ENCODE measurements around the gene MYL4. TPM values are rescaled to one million over a fixed set of nuclear protein-coding genes. Genes with fewer than 3 reads are reported as not detected.
"Not testable (repeated sequence)": the region's sequence is repeated elsewhere in the genome, so short reads cannot be mapped to it uniquely, and the experiment has no call there.

MYL4 gene
- total RNA-seq, 1 donor from 2014 or later, result 4.1 TPM

DNA sequence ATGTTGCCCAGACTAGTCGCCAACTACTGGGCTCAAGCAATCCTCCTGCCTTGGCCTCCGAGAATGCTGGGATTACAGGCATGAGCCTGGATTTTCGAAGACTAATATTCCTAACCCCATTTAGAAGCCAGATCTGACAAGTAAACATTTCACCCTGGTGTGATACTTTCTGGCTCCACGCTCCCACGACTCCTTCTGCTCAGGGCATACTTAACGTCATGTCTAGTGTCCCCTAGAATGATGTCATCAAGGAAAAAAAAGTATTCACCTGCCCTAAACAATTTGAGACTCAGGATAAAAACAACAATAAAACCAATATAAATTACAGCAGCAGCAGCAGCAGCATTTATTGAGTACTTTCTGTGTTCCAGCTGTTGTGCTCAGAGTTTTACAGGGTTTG, 57.6 kb downstream of the MYL4 start:
- FAIRE-seq, result no peak

GRCh38 chr17:47267354-47267828, 58.2 kb downstream of the MYL4 start:
- no peak for FAIRE-seq
- DNase-seq (ENCODE audit: low spot score in 2 of 2), result no peak

More for the DNA sequence above, 57.6 kb downstream of the MYL4 start:
- DNase-seq (ENCODE audit: low spot score in 2 of 2), result no peak

DNA sequence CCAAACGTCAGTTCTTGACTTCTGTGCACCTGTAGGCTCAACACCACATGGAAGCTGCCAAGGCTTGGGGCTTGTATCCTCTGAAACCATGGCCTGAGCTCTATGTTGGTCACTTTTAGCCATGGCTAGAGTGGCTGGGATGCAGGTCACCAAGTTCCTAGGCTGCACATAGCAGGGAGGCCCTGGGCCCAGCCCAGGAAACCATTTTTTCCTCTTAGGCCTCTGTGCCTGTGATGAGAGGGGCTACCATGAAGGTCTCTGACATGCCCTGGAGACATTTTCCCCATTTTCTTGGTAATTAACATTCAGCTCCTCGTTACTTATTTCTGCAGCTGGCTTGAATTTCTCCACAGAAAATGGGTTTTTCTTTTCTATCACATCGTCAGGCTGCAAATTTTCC, 59.8 kb downstream of the MYL4 start:
- not testable (repeated sequence) for FAIRE-seq

GRCh38 chr17:47269561-47270280, 60.6 kb downstream of the MYL4 start:
- DNase-seq (ENCODE audit: low spot score in 2 of 2); FAIRE-seq: not testable (repeated sequence)

More for the DNA sequence above, 59.8 kb downstream of the MYL4 start:
- DNase-seq (ENCODE audit: low spot score in 2 of 2), result not testable (repeated sequence)

DNA sequence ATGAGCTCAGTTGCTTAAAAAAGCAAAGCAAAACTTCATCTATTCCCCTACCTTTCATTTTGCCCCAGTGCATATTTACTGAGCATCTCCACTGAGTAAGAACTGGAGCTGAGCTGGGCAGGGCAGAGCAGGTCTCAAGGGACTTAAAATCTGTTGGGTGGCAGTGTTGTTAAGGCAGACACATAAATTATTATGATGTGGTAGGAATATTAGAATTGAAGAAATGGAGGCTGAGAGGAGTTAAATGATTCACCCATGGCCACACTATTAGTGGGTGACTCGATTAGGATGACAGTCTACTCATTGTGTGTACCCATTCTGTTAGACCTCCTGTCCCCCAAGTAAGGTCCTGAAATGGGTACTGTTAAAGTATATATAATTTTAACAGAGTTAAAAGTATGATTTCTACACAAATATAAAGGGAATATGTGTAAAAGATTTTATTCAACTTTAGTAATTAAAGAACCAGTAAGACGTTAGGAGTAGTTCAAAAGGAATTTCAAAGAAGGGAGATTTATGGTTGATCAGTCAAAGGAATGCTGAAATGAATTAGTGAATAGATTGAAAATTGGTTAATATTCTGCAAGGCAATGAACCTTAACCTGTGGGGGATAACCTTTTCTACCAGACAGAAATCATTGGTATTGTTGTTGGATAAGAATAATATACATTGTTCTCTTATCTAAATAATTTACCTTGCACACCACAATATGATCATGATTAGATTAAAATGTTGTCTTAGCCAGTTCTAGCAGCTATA, 62.0 kb downstream of the MYL4 start:
- no peak for DNase-seq (ENCODE audit: low spot score in 2 of 2)
- FAIRE-seq, result no peak

GRCh38 chr17:47272491-47272890, 63.3 kb downstream of the MYL4 start:
- DNase-seq (ENCODE audit: low spot score in 2 of 2), result no peak
- FAIRE-seq, result no peak

DNA sequence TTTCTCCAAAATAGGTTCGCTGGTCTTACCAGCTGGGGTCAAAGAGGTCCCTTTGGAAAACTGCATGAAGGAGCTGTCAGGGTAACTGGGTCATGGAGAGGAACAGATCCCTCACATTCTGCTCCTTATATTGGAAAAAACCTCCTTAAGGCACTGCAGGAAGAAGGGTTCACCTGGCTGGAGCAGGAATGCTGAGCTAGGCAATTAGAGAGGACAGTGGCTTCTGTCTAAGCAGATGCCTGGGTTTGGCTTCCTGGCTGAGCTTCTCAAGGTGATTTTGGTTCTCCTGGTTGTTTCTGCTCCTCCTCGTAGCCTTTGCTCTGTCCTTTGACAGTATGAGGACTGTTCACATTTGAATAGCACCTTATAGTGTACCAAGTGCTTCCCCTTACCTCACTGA, 64.1 kb downstream of the MYL4 start:
- DNase-seq (ENCODE audit: low spot score in 2 of 2) (no peak), FAIRE-seq (no peak)

Small RNAs within 50 kb of the gene (small RNA-seq; reads per million reads assigned to genes)
- not detected for gene RNU7-186P

Other genes with a start within 250 kb of the MYL4 start
- 2.0 TPM for gene RPRML, start 230.1 kb upstream of the MYL4 start, total RNA-seq
- gene CDC27, start 20.1 kb upstream of the MYL4 start, total RNA-seq, result 153 TPM
- 1.2 TPM for gene ITGB3, start 44.5 kb downstream of the MYL4 start, total RNA-seq
- 14.3 TPM for gene EFCAB13, start 114.6 kb downstream of the MYL4 start, total RNA-seq

Data from frontal cortex (tissue), 4 donors.